ENCODE measurements around the gene ROM1.

DNA sequence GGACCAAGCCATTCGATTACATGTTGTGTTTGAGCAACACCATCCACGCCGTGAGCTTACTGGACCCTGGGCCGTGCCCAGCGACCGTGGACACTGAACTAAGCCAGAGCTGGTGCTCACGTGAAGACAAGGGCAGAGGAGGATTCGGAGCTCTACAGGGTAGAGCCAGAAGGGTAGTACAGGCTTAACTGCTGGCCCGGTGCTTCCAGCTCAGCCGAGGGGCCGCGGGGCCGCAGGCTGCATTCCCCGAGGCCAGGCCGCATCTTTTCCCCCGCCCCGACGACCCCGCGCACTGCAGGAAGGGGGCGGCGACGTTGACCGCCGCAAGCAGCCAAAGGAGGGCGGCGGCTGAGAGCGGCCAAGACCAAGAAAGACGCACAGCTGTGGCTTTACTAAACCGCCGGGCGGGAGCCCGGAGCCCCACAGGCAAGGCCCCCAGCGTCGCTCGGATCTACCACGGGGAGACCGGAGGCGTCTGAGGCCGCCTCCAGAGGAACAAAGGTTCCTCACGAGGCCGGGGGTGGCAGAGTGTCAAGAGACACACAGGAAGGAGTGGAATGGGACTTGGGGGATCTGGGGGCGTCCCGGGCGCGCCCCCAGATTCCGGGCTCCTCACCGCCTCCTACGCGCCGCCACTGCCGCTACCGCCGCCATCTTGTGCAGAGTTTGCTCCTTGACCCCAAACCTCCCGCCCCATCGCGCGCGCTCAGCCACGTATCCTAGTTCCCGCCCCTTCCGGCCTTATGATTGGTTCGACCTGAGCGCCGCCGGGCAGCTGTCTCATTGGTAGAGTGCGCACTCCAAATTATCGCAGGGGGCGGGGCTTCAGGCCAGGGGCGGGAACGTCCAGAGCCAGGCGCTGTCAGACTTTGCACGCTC is 33.1 kb downstream of the ROM1 start, which contains the start of gene GANAB:
- TF ChIP-seq, protein P1, sequence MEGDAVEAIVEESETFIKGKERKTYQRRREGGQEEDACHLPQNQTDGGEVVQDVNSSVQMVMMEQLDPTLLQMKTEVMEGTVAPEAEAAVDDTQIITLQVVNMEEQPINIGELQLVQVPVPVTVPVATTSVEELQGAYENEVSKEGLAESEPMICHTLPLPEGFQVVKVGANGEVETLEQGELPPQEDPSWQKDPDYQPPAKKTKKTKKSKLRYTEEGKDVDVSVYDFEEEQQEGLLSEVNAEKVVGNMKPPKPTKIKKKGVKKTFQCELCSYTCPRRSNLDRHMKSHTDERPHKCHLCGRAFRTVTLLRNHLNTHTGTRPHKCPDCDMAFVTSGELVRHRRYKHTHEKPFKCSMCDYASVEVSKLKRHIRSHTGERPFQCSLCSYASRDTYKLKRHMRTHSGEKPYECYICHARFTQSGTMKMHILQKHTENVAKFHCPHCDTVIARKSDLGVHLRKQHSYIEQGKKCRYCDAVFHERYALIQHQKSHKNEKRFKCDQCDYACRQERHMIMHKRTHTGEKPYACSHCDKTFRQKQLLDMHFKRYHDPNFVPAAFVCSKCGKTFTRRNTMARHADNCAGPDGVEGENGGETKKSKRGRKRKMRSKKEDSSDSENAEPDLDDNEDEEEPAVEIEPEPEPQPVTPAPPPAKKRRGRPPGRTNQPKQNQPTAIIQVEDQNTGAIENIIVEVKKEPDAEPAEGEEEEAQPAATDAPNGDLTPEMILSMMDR (IDR thresholded peaks at IDR 0.05; ENCODE audit: borderline replicate concordance, extremely low read depth, low read length, poor library complexity, severe bottlenecking): no peak
- TF ChIP-seq EZH2 (IDR thresholded peaks at IDR 0.05; ENCODE audit: borderline replicate concordance, low read depth, low read length, severe bottlenecking): no peak

Measured in DND-41 (cell line).